Neural cell (in vitro differentiated cells): Measurements from ENCODE around the gene KBTBD13. TPM values are rescaled to one million over a fixed set of nuclear protein-coding genes. Genes with fewer than 3 reads are reported as not detected.

ENCODE experiments used
- H2AFZ ChIP-seq: fragments of 200-600, 300-800 bp; sonication (generic), shearing (Covaris generic); 2 replicates; pipeline ENCODE4 v1.6.0; 2014; ENCODE audit warnings: low read depth, mild to moderate bottlenecking, antibody characterized with exemption, low read length, moderate library complexity
- H3F3A ChIP-seq: fragments of 200-600 bp; shearing (Covaris generic); 2 replicates; pipeline ENCODE4 v1.6.1; 2016; ENCODE audit warnings: mild to moderate bottlenecking, moderate library complexity, mixed read lengths, antibody characterized with exemption, low read length; ENCODE audit not compliant: insufficient read depth, poor library complexity, severe bottlenecking
- H3K27ac ChIP-seq: fragments of 200-600, 300-800 bp; sonication (generic), shearing (Covaris generic); 2 replicates; pipeline ENCODE4 v1.5.1; 2014; ENCODE audit warnings: mild to moderate bottlenecking, low read length, moderate library complexity
- H3K27me3 ChIP-seq: fragments of 300-800, 200-600 bp; sonication (generic), shearing (Covaris generic); 2 replicates; pipeline ENCODE4 v1.6.0; 2014; ENCODE audit warnings: mild to moderate bottlenecking, low read depth, low read length, moderate library complexity; ENCODE audit not compliant: insufficient read depth
- H3K36me3 ChIP-seq: fragments of 300-800, 200-600 bp; sonication (generic), shearing (Covaris generic); 2 replicates; pipeline ENCODE4 v1.5.1; 2014; ENCODE audit warnings: mild to moderate bottlenecking, antibody characterized with exemption, low read length, moderate library complexity; ENCODE audit not compliant: insufficient read depth
- H3K4me2 ChIP-seq: fragments of 300-800, 200-600 bp; sonication (generic), shearing (Covaris generic); 2 replicates; pipeline ENCODE4 v1.6.0; 2014; ENCODE audit warnings: mild to moderate bottlenecking, low read length
- H3K4me3 ChIP-seq: fragments of 300-800, 200-600 bp; sonication (generic), shearing (Covaris generic); 2 replicates; pipeline ENCODE4 v1.5.1; 2014; ENCODE audit warnings: mild to moderate bottlenecking, low read length, moderate library complexity
- H3K79me2 ChIP-seq: fragments of 200-600 bp; shearing (Covaris generic); replicated peaks from 2 replicates; pipeline ENCODE4 v1.6.0; 2014; ENCODE audit warnings: mild to moderate bottlenecking, low read length, moderate library complexity; ENCODE audit not compliant: insufficient read depth
- H3K9ac ChIP-seq: fragments of 300-800, 200-600 bp; sonication (generic), shearing (Covaris generic); 2 replicates; pipeline ENCODE4 v1.6.1; 2016; ENCODE audit warnings: mild to moderate bottlenecking, low read length, mixed read lengths
- H3K9me2 ChIP-seq: fragments of 200-600 bp; shearing (Covaris generic); 2 replicates; pipeline ENCODE4 v1.6.1; 2016; ENCODE audit warnings: mild to moderate bottlenecking, low read length, mixed read lengths; ENCODE audit not compliant: insufficient read depth
- H3K9me3 ChIP-seq: fragments of 200-600, 300-800 bp; sonication (generic), shearing (Covaris generic); 2 replicates; pipeline ENCODE4 v1.6.1; 2016; ENCODE audit warnings: mild to moderate bottlenecking, mixed run types, low read length, moderate library complexity, mixed read lengths
- H4K20me1 ChIP-seq: fragments of 200-600 bp; shearing (Covaris generic); 2 replicates; pipeline ENCODE4 v1.6.1; 2016; ENCODE audit warnings: mild to moderate bottlenecking, mixed run types; ENCODE audit not compliant: insufficient read depth
- EP300 ChIP-seq: fragments of 450-650 bp; conservative IDR thresholded peaks from 2 replicates; pipeline ENCODE4 v1.6.1; 2014; ENCODE audit warnings: antibody characterized with exemption, mild to moderate bottlenecking, moderate library complexity; ENCODE audit not compliant: poor library complexity, severe bottlenecking
- EZH2 ChIP-seq: fragments of 200-600, 300-800 bp; shearing (Covaris generic), sonication (generic); IDR thresholded peaks from 2 replicates; pipeline ENCODE4 v1.6.1; 2014; ENCODE audit warnings: antibody characterized with exemption, low read length, borderline replicate concordance, mild to moderate bottlenecking; ENCODE audit not compliant: insufficient read depth, poor library complexity, severe bottlenecking
- MXI1 ChIP-seq: fragments of 450-650 bp; conservative IDR thresholded peaks from 2 replicates; pipeline ENCODE4 v1.6.1; 2014; ENCODE audit warnings: antibody characterized with exemption, mild to moderate bottlenecking; ENCODE audit not compliant: poor library complexity, severe bottlenecking
- POLR2AphosphoS5 ChIP-seq: IDR thresholded peaks from 2 replicates; pipeline ENCODE4 v1.6.1; 2012
- RAD21 ChIP-seq: fragments of 450-650 bp; conservative IDR thresholded peaks from 2 replicates; pipeline ENCODE4 v1.6.1; 2014; ENCODE audit warnings: antibody characterized with exemption, mild to moderate bottlenecking, moderate library complexity
- SMC3 ChIP-seq: fragments of 450-650 bp; conservative IDR thresholded peaks from 2 replicates; pipeline ENCODE4 v1.6.1; 2014; ENCODE audit warnings: antibody characterized with exemption, mild to moderate bottlenecking, moderate library complexity; ENCODE audit not compliant: poor library complexity
- TAF1 ChIP-seq: IDR thresholded peaks from 2 replicates; pipeline ENCODE4 v1.6.1; 2012; ENCODE audit warnings: low read depth
- polyA plus RNA-seq: library from polyadenylated mRNA; depleted of rRNA; stranded (reverse); fragments of >200 nt; gene quantifications from 2 replicates; pipeline ENCODE4 v1.2.3, GENCODE V29; 2014
- TF ChIP-seq, protein P1 (sequence below): fragments of 450-650 bp; IDR thresholded peaks from 2 replicates; pipeline ENCODE4 v1.5.1; 2014; ENCODE audit warnings: antibody characterized with exemption, mild to moderate bottlenecking, moderate library complexity; ENCODE audit not compliant: poor library complexity, severe bottlenecking
- TF ChIP-seq, protein P2 (sequence below): IDR thresholded peaks from 2 replicates; pipeline ENCODE4 v1.6.1; 2012; ENCODE audit warnings: borderline replicate concordance

Gene KBTBD13
- polyA plus RNA-seq, 1 donor from 2014 or later = not detected

DNA sequence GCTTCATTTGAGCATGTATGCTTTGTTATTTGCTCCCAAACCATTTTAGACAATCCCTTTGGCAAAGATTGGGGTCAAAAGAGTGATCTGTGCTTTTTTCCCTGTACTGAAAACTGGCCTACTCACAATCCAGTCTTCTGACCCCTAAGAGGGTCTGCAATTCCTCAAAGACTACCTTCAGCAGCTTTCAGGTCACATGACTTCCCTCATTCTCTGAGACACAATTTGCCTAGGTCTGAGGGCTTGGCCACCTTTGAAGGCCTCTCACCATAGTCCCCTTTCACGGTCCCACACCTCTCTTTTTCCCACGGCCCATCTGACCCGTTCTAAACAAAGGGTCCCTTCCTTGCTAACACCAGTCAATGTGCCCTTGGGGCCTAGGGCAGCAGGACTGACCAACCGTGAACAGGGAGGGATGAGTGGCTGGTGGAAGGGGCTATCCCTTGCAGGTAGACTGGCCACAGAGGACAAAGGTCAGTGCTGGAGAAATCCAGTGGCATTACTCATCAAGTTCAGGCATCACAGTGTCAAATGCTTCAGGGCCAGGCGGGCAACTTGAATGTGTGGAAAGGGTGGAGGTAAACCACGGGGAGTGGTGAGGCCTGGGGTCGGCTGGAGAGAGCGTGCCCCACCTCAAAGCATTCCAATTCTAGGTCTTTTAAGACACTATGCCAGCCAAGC lies 19.5 kb upstream of the KBTBD13 start:
- Histone ChIP-seq H3K27me3 (no peaks in the 10 kb centered on the region), H3K4me2 (no peak overlapping the region), H3K36me3 (no peaks in the 10 kb centered on the region)

DNA sequence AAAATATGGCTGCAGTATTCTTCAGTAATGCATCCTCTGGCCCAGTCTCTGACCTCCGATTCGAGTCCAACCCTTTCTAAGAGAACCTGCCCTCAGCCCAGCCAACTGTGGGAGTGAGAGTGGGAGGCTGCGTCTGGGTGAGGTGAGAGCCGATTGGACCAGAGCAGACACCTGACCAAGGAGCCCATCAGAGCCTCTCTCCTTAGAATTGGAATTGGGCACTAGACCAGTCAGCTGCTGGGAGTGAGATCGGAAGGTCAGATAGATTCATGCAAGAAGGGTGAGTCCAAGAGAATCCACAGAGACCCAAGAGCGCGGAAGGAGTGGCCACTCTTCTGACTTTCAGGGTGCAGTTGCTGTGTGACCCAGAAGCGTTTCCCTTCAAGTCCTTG lies 19.0 kb upstream of the KBTBD13 start:
- Histone ChIP-seq H3K4me2 (no peak overlapping the region), H3K27ac (no peak overlapping the region), H3K9ac (no peak overlapping the region), H2AFZ (no peak overlapping the region), H3F3A (no peaks in the 10 kb centered on the region), H3K4me3 (no peak overlapping the region), H3K9me2 (no peaks in the 10 kb centered on the region), H3K79me2 (no peaks in the 10 kb centered on the region), H3K9me3 (no peaks in the 10 kb centered on the region), H3K36me3 (no peaks in the 10 kb centered on the region), H4K20me1 (no peaks in the 10 kb centered on the region), H3K27me3 (no peaks in the 10 kb centered on the region)
- no peak for TF ChIP-seq TAF1
- TF ChIP-seq, protein P1, sequence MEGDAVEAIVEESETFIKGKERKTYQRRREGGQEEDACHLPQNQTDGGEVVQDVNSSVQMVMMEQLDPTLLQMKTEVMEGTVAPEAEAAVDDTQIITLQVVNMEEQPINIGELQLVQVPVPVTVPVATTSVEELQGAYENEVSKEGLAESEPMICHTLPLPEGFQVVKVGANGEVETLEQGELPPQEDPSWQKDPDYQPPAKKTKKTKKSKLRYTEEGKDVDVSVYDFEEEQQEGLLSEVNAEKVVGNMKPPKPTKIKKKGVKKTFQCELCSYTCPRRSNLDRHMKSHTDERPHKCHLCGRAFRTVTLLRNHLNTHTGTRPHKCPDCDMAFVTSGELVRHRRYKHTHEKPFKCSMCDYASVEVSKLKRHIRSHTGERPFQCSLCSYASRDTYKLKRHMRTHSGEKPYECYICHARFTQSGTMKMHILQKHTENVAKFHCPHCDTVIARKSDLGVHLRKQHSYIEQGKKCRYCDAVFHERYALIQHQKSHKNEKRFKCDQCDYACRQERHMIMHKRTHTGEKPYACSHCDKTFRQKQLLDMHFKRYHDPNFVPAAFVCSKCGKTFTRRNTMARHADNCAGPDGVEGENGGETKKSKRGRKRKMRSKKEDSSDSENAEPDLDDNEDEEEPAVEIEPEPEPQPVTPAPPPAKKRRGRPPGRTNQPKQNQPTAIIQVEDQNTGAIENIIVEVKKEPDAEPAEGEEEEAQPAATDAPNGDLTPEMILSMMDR = no peak
- TF ChIP-seq SMC3 = no peak
- TF ChIP-seq, protein P2, sequence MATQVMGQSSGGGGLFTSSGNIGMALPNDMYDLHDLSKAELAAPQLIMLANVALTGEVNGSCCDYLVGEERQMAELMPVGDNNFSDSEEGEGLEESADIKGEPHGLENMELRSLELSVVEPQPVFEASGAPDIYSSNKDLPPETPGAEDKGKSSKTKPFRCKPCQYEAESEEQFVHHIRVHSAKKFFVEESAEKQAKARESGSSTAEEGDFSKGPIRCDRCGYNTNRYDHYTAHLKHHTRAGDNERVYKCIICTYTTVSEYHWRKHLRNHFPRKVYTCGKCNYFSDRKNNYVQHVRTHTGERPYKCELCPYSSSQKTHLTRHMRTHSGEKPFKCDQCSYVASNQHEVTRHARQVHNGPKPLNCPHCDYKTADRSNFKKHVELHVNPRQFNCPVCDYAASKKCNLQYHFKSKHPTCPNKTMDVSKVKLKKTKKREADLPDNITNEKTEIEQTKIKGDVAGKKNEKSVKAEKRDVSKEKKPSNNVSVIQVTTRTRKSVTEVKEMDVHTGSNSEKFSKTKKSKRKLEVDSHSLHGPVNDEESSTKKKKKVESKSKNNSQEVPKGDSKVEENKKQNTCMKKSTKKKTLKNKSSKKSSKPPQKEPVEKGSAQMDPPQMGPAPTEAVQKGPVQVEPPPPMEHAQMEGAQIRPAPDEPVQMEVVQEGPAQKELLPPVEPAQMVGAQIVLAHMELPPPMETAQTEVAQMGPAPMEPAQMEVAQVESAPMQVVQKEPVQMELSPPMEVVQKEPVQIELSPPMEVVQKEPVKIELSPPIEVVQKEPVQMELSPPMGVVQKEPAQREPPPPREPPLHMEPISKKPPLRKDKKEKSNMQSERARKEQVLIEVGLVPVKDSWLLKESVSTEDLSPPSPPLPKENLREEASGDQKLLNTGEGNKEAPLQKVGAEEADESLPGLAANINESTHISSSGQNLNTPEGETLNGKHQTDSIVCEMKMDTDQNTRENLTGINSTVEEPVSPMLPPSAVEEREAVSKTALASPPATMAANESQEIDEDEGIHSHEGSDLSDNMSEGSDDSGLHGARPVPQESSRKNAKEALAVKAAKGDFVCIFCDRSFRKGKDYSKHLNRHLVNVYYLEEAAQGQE = no peak
- no peak for TF ChIP-seq RAD21
- TF ChIP-seq MXI1 = no peak
- TF ChIP-seq EZH2 = no peak
- TF ChIP-seq POLR2AphosphoS5 = no peak
- TF ChIP-seq EP300 = no peak

More for the DNA sequence above, 19.5 kb upstream of the KBTBD13 start:
- TF ChIP-seq EZH2 = no peak
- no peak for TF ChIP-seq POLR2AphosphoS5
- TF ChIP-seq RAD21 = no peak
- no peak for TF ChIP-seq SMC3
- TF ChIP-seq TAF1 = no peak
- TF ChIP-seq MXI1 = no peak
- TF ChIP-seq EP300 = no peak
- TF ChIP-seq, protein P1 = no peak
- TF ChIP-seq, protein P2 = no peak
- no peaks in the 10 kb centered on the region for H3K9me2 ChIP-seq
- no peak overlapping the region for H2AFZ ChIP-seq
- H3K9me3 ChIP-seq = no peaks in the 10 kb centered on the region
- no peaks in the 10 kb centered on the region for H4K20me1 ChIP-seq
- no peaks in the 10 kb centered on the region for H3K79me2 ChIP-seq
- no peaks in the 10 kb centered on the region for H3F3A ChIP-seq
- no peak overlapping the region for H3K27ac ChIP-seq
- H3K9ac ChIP-seq = no peak overlapping the region
- H3K4me3 ChIP-seq = no peak overlapping the region
